ENCODE measurements around the gene DCTN3. TPM values are rescaled to one million over a fixed set of nuclear protein-coding genes. Genes with fewer than 3 reads are reported as not detected.
A peak's percentile ranks its signal among the peaks of the same experiment; 100 is the strongest.

Gene DCTN3
- total and polyA plus RNA-seq, 8 donors: 31.5 to 84.3 (median 38.7) TPM

DNA sequence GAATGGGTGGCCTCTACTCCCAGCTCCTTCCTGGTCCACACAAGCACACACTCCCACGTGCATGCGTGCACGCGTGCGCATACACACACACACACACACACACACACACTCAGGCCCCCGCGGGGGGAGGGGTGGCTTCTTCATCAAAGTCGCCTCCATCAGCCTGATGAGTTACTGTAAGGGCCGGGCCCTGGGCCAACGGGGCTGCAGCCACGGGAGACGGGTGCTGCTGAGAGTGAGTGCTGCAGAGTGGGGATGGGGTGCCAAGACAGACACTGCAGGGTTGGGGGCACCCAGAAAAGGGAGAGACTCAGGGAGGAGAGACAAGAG is 48.8 kb downstream of the DCTN3 start:
- no peaks in the 10 kb centered on the region for H3K36me3 ChIP-seq
- intact Hi-C loops (cut with DNase I): no loop called here
- no peaks in the 10 kb centered on the region for H3K27me3 ChIP-seq
- no peaks in the 10 kb centered on the region for H3K4me1 ChIP-seq
- H3K4me3 ChIP-seq: no peak overlapping the region
- 60 to 67% methylated on average over 12 of the region's 12 CpGs for WGBS, 2 donors
- H3K9me3 ChIP-seq: no peaks in the 10 kb centered on the region
- ATAC-seq (no peak), FAIRE-seq (no peak), DNase-seq (no peak)
- no peak for TF ChIP-seq CTCF (IDR thresholded peaks at IDR 0.05)
- no peak overlapping the region for H3K27ac ChIP-seq

DNA sequence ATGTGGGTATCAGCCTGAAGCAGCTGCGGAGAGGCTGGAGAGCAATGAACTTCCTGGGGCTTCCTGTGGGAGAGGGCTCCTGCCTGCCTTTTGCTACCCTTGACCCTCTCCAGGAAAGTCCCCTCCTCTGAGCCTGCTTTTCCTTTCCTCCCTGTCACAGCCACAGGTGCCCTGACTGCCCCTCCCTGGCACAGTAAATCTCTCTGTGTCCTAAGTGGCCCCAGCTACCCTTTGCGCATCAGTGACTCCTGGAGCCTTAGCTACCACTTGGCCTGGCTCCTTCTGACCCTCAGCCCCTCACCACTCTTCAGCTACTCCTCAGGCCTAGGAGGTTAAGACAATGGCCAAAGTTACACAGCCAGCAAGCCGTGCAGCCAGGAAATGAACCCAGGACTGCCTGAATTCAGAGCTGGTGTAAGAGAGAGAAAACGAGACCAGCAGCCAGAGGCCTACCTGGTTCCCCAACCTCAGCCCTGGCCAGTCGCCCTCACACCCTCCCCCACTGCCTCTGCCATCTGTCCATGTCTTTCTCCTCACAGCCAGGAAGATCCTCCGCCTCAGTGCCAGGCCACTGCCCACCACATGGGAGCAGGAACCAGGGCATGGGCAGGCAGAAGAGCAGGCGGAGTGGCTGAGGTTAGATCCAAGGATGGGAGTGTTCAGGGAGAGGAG is 49.4 kb downstream of the DCTN3 start:
- TF ChIP-seq CTCF (IDR thresholded peaks at IDR 0.05): no peak

DNA sequence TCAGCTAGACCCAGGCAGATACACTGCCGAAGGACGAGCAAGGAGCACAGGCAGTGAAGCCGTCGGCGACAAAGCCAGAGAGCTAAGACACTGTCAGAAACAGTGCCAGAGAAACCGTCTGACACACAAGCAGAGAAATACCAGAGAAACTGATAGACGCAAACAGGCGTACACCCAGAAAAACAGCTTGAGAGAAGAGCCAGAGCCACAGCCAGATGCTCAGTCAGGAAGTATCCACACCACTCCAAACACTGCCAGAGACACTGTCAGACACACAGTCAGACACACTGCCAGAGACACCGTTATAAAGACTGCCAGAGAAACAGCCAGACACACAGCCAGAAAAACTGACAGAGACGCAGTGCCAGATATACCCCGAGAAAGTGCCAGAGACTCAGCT is 49.9 kb downstream of the DCTN3 start:
- DNase-seq (no peak), FAIRE-seq (no peak), ATAC-seq (no peak)
- Histone ChIP-seq H3K36me3 (no peaks in the 10 kb centered on the region), H3K4me1 (no peaks in the 10 kb centered on the region), H3K9me3 (no peaks in the 10 kb centered on the region), H3K27ac (no peak overlapping the region), H3K27me3 (no peaks in the 10 kb centered on the region), H3K4me3 (no peak overlapping the region)
- intact Hi-C loops (cut with DNase I): no loop called here
- WGBS, 2 donors: 67 to 79% methylated on average over 11 of the region's 11 CpGs
- TF ChIP-seq CTCF (IDR thresholded peaks at IDR 0.05): no peak

More for the DNA sequence above, 49.4 kb downstream of the DCTN3 start:
- H3K9me3 ChIP-seq: no peaks in the 10 kb centered on the region
- 77 to 85% methylated on average over 7 of the region's 7 CpGs for WGBS, 2 donors
- H3K36me3 ChIP-seq: no peaks in the 10 kb centered on the region
- no peaks in the 10 kb centered on the region for H3K27me3 ChIP-seq
- no peak for FAIRE-seq
- no peak for DNase-seq
- H3K4me1 ChIP-seq: no peaks in the 10 kb centered on the region
- no peak for ATAC-seq
- intact Hi-C loops (cut with DNase I): no loop called here
- no peak overlapping the region for H3K27ac ChIP-seq
- H3K4me3 ChIP-seq: no peak overlapping the region

GRCh38 chr9:34568774-34569173 is 51.5 kb downstream of the DCTN3 start:
- no peak for ATAC-seq

More at GRCh38 chr9:34568774-34569173, 51.5 kb downstream of the DCTN3 start:
- no peak for TF ChIP-seq CTCF (IDR thresholded peaks at IDR 0.05)
- no peaks in the 10 kb centered on the region for H3K36me3 ChIP-seq
- no peaks in the 10 kb centered on the region for H3K9me3 ChIP-seq
- no peak overlapping the region for H3K4me3 ChIP-seq
- FAIRE-seq: no peak
- no peak overlapping the region for H3K27ac ChIP-seq
- intact Hi-C loops (cut with DNase I): no loop called here
- WGBS, 2 donors: 66 to 68% methylated on average over 12 of the region's 12 CpGs
- no peaks in the 10 kb centered on the region for H3K27me3 ChIP-seq
- DNase-seq: peak in 1 of 6 donors; percentile 36
- H3K4me1 ChIP-seq: no peaks in the 10 kb centered on the region

All from pancreas (tissue), 10 donors.